Fibroblast of skin of scalp (primary cell): ENCODE results near the gene KCMF1.

Experiments used
- DNase-seq: peaks from one replicate; pipeline ENCODE4 v3.0.0-alpha.2; 2013

KCMF1 gene

DNA sequence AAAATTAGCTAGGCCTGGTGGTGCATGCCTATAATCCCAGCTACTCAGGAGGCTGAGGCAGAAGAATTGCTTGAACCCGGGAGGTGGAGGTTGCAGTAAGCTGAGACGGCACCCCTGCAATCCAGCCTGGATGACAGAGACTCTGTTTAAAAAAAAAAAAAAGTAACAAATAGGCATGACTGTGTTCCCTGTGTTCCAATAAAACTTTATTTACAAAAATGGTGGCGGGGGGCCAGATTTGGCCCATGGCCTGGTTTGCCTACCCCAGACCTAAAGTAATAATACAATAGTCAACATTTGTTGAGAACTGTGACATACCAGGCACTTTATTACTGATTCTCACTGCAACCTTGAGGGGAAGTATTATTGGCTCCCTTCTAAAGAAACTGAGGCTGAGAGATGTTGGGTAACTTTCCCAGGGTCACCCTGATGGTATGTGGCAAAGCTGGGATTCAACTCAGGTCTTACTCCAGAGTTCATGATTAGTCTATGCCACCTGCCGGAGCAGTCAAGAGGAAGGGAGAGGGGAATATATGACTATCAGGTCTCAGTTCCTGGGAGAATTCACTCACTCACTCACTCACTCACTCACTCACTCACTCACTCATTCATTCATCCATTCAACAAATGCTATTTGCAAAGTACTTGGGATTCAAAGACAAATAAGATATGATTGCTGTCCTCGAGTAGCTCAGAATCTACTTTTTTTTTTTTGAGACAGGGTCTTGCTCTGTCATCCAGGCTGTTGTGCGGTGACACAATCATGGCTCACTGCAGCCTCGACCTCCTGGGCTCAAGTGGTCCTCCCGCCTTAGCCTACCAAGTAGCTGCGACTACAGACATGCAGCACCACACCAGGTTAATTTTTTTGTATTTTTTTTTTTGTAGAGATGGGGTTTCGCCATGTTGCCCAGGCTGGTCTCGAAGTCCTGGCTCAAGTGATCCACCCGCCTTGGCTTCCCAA is 14.3 kb upstream of the KCMF1 start:
- no peak for DNase-seq

DNA sequence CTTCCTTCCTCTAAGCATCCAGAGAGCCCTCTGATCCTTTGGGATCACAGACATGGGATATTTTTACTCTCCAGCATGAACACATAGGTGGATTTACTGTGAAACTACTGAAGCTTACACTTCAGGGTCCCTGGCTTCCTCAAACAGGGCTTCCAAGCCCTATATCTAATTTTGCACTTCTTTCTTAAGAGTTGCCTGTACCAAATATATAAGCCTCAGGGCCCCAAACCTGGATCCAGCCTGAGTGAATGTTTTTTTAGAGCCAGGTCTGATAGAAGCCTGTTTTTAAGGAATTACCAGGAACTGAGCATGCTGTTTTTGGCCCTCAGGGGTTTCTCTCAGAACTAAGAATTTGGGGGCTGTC is 13.2 kb upstream of the KCMF1 start:
- no peak for DNase-seq

DNA sequence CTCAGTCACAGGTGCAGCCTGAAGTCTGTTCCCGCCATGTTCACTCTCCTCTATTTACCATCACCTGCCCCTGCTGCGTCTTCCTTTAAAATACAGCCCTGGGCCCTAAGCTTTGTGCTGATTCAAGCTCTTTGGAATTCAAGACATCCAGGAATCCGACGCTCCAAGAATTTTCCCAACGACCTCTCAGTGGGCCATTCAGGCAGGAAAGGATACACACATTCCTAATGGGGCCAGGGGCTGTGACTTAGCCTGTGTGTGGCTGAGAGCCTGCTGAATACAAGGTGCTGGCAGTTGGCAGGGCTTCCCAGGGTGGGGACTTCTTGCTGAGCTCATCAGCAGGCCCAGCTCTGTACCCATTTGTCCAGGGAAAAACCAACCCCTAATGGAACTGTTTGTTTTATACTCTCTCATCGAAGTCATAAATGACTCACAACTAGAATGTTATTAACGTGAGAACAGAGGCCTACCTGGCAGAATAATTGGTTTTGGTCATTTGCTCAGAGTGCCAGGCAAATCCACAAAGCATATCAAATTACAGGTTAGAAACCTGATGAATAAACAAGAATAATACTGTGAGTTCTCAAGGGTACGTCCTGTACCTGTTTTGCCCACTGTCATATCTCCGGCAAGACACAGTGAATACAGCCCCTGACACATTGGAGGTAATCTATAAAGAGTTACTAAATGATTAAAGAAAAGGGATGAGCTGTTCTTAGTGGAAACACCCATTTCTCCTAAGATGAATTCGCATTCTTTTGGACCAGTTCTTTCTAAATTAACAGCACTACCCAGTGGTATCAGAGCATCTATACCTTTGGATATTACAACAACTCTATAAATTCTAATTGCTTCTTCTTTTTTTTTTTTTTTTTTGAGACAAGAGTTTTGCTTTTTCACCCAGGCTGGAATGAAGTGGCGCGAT is 12.6 kb upstream of the KCMF1 start:
- DNase-seq, result peak; percentile 95

DNA sequence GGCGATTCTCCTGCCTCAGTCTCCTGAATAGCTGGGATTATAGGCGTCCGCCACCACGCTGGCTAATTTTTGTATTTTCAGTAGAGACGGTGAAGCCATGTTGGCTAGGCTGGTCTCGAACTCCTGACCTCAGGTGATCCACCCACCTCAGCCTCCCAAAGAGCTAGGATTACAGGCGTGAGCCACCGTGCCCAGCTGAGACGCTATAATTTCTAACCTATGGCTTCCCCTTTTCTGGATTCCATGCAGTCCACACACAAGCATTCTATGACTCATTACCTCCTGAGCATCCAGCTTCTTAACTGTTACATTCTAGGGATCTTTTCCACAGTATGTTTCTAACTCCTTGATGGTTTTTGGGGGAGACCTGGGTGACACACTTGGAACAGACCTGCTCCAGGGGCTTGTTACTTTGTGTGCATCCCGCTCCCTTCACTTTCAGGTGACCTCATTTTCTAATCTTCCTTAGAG is 11.8 kb upstream of the KCMF1 start:
- DNase-seq, result peak; percentile 77

DNA sequence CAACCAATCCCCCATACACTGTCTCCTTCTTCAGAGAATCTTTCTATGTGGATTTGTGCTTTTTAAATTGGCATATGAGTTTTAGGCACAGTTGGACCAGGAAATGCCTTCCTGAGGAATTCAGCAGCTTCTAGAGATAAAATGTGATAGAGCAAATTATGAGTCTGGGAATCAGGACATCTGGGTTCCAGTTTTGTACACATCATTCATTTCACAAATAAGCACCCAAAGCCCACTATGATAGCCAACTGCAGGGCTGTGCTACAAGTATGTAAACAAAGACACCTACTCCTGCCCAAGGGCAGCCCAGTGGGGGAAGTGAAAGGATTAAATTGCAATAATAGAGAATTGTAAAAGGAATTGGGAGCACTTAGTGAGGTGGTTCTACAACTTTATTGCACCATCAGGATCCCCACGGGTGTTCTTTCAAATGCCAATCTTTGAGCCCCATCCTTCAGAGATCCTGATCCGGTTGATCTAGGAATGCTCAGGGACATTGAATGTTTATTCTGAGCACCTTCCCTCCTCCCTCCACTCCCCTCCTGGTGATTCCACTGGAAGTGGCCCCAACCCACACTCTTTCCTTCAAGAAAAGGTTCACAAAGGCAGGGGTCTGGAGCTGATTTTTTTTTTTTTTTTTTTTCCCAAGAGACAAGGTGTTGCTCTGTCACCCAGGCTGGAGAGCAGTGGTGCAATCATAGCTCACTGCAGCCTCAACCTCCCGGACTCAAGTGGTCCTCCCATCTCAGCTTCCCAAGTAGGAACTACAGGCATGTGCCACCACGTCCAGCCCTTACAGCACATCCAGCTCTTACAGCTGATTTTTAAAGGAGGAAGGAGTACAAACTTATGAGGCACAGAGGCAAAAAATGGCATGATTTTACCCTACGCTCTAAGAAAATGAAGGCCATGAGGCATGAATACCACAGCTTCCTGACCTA is 11.1 kb upstream of the KCMF1 start:
- no peak for DNase-seq

DNA sequence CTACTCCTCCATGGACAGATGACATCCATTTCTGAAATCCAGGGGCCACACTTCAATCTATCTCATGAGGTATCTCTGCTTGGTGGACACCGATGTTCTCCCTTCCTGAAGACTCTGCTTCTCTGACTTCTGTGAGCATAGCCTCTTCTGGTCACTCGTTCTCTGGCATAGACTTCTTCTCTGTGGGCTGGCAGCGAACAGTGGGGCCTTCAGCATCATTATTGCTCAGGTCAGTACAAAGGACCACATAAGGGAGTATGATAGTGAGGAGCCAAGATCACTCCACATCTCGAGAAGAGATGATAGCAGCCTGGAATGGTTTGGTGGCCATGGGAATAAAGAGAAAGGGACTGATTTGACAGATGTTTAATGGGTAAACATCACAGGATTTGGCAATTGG is 8.0 kb upstream of the KCMF1 start:
- no peak for DNase-seq

DNA sequence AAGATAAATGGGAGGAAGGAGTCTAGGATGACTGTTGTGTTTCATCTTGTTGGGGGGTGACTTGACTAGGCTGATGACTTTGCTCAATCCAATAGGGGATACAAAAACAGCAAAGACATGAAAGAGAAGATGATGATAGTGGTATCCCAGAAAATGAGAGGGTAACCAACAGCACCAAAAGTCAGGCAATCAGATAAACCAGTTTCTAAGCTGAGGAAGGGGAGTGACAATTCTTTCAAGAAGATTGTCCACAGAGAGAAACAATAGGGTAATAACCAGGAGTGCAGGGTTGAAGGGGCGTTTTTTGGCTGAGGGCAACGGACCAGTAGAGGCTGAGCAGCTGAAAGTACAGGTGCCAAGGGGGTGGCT is 7.7 kb upstream of the KCMF1 start:
- no peak for DNase-seq

DNA sequence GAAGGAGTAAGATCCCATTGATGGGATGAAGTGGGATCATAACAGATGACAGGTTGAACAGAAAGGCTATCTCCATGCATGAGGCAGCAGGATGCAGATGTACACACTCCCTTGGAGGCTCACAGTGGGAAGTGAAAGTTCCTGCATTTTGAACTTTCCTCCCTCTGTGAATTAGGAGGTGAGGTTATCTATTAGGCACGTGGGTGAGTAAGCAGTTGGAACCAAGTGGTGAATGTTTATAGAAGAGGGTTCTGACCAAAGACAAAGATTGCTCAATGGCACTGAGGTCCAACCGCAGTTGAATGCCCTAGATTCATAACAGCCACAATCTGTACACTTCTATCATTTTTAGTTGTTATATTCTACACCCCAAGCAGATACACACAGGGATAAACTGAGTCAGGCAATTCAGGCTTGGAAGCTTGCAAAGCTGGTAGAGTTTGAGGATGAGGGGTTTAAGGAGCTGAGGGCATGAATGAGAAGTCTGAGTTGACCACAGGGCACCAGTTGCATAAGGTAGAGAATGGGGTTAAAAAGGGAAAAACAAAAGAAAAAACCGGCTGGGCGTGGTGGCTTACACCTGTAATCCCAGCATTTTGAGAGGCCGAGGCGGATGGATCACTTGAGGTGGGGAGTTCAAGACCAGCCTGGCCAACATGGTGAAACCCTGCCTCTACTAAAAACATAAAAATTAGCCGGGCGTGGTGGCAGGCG is 7.1 kb upstream of the KCMF1 start:
- DNase-seq, result peak; percentile 74

DNA sequence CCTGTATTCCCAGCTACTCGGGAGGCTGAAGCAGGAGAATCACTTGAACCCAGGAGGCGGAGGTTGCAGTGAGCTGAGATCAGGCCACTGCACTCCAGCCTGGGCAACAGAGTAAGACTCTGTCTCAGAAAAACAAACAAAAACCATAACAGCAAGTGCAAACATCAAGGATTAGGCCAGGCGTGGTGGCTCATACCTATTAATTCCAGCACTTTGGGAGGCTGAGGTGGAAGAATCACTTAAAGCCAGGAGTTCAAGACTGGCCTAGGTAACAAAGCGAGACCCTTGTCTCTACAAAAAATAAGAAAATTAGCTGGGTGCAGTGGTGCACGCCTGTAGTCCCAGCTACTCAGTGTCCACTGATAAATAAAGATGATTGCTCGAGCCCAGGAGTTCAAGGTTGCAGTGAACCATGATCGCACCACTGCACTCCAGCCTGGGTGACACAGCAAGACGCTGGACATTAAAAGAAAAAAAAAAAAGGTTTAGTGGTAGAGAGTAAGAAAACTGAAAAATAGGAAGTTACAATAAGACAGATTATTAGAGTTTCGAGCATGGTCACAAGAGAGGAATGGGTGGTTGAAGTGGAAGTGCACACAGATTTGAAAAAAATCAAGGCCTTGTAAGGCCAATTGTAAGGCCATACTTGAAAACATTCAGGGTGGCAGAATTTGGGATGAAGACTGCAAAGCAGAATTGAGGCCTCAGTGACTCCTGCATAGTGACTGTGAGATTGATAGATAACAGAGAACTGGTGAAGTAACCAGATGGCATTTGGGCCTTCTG is 6.4 kb upstream of the KCMF1 start:
- DNase-seq, result no peak

DNA sequence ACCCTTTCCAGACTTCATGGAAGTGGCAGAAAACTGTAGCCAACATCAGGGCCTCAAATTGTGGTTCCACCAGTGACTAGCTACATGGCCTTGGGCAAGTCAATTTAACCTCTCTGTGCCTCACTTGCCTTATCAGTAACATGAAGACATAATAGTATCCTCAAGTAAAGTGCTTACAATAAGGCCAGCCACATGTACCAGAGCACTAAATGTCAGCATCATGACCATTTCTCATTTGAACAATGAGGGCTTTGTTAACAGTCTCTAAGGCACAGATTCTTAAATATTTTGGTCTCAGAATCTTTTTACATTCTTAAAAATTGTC is 5.8 kb upstream of the KCMF1 start:
- no peak for DNase-seq

DNA sequence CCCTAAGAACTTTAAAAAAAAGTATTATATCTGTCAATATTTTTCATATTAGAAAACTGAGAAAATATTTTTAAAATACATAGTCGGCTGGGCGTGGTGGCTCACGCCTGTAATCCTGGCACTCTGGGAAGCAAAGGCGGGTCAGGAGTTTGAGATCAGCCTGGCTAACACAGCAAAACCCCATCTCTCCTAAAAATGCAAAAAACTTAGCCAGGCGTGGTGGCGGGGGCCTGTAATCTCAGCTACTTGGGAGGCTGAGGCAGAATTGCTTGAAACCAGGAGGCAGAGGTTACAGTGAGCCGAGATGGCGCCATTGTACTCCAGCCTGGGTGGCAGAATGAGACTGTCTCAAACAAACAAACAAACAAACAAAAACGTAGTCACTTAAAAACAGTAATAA is 5.1 kb upstream of the KCMF1 start:
- no peak for DNase-seq

DNA sequence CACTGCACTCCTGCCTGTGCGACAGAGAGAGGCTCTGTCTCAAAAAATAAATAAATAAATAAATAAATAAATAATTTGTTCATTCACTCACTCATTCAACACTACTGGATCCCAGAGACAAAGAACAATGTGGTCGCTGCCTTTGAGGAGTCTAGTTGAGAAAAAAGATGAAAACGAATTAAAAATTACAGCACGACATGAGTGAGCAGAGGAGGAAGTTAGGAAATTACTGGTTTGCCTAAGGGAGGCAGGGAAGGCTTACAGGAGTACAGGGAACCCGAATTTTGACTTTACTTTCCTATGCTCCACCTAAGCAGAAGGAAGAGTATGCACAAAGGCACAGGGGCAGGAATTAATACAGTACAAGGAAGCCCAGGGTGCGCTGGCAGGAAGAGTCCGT is 4.2 kb upstream of the KCMF1 start:
- no peak for DNase-seq

DNA sequence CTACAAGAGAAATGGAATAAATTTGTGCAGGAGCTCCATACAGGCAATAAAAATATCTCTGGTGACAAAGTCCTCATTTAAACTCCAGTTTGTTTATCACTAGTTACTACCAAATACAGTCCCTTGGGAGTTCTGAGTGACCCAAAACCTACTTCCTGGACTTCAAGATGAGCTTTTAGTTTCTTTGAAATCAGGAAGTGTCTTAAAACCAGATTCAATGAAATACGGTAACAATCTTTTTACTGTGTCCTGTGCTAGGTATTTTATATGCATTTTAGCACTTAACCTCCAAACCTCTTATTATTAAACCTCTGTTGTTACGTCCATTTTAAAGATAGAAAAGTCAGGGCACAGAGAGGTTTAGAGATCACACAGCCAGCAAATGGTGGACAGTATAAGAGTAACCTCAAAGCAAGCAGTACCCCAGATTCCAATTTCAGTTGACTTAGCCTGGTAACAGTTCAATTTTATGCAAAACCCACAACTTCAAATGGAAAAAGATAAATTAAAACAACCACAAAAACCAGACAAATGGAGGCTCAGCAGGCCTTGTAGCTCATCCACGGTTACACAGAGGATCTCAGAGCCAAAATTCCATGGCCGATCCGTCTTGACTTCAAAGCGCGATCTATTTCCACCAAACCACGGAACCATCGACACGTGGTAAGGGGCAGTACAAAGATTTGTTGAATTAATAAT is 1.3 kb upstream of the KCMF1 start:
- DNase-seq, result no peak

DNA sequence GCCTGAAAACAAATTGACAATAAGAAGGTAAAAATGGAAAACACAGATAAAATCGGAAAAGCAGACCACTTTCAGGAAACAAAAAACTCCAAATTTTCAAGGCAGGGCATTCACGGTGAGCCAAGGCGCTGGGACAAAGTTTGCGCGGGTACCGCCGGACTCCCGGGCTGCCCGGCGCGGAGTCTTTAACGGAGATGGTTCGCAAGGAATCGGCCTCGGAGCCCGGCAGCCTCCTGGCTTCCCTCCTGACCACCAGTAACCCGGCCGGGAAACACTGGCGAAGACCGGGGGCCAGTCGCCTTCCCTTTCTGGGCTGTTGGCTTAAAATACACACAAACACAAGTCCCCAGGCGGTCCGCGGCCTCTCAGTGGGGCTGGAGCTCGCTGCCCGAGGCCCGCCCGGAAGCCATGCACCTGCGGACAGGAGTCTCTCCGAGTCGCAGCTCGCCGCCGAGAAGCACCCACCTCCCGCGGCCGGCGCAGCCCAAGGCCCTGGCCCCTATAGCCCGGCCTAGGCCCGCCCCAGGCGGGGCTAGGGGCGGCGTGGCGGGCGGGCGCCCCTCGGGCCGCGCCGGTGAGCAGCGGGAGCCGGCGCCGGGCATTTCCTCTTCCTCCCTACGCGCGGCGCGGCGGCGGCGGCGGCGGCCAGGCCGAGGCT is 622 bp upstream of the KCMF1 start:
- DNase-seq, result no peak

DNA sequence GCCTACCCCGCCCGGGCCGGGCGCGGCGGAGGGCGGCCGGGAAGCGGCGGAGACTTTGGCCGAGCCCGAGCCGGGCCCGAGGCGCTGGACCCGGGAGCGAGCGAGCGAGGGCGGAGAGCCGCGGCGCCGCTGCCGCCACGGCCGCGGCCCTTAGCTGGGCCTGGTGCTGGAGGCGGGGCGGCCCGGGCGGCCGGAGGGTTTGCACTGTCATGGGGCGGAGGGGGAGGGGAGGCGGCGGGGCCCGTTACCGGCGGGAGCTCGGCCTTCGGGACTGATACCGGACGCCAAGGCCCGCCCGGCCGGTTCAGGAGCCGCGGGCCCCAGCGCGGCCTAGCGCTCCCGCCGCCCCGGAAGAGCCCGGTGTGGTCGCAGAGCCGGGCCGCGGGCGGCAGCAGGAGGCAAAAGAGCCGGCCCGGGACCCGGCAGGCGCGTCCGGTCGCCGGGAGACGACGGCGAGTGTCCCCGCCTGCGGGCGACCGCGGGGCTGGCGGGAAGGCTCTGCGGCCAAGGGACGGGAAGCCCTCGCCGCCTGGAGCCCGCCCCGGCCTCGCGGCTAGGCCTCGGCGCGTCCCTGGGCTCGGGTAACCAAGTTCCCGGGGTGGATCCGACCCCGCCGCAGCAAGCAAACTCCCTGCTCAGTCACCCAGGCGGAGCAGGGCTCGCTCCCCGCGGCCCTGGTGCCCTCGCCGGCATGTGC is 697 bp downstream of the KCMF1 start:
- peak; percentile 53 for DNase-seq

DNA sequence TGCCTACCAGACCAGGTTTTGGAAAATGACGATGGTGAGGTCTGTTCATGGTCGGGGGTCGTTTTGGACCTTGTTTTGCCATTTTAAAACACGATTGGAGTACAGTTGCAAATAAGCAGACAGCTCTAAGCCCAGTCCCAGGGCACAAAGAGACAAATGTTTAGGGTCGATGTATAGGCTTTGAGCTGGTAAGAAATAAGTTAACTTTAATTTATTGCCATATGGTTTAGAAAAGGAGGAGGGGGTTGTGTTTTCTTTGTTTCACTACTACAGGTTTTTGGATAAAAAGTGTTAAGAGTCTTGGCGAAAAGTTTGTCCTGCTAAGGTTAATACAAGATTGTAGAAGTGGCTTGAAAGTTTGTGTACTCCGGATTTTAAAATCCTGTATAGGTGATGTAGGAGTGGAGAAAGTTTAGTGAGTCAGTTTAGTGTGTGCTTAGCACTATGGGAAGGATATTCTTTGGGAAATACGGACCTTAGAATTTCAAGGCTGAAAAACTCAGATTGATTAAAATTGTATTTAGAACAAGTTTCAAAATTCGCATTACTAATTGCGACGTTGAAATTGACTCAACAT is 1.3 kb downstream of the KCMF1 start:
- DNase-seq, result no peak

DNA sequence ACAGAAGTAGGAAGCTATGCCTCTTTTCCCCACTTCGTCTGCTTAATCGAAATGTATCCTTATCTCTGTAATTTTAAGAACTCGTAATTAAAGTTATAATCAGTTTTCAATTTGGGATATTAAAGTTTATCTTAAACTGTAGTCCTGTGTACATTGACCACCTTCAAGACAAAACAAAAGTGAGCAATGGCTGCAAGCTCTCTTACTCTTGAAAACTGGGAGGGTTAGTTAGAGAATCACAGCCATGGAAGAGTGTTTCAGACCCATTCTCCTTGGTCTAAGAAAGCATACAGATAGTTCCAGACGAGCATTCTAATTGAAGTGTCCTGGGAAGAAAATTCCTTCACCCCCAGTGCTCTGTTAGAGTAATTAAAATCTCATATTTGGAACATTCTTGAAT is 2.0 kb downstream of the KCMF1 start:
- DNase-seq, result no peak

DNA sequence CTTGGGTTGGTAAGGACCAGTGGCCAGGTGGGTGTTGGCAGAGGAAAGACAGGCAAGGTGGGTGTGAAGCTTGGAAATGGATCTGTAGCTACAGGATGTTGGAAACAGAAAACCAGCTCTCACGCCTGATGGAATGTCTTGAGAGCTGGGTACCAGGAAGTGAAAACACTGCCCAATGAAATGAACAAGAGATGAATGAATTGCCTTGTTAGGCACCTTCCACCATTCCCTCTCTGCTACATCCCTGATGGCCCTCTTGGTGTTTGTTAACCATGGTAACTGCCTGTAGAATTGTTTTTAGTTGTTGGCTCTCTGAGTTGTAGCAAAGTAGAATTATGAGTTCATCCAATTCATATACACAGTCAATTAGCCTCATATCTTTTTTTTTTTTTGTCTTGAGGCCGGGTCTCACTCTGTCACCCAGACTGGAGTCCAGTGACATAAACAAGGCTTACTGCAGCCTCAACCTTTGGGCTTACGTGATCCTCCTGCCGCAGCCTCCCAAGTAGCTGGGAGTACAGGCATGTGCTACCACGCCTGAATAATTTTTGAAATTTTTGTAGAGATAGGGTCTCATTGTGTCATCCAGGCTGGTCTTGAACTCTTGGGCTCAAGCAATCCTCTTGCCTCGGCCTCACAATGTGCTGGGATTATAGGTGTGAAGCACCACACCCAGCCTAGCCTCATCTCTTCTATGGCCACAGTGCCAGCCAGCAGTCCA is 9.5 kb downstream of the KCMF1 start:
- DNase-seq, result no peak
